Measurements from ENCODE around the gene TMEM39B.
"Not testable (repeated sequence)": the region's sequence is repeated elsewhere in the genome, so short reads cannot be mapped to it uniquely, and the experiment has no call there.

The TMEM39B gene

GRCh38 chr1:32111789-32112188, 39.0 kb downstream of the TMEM39B start:
- no peak for DNase-seq (ENCODE audit: low read depth, low spot score)

- DNase-seq (ENCODE audit: low read depth, low spot score), result no peak
Observed at GRCh38 chr1:32112806-32113375, 40.2 kb downstream of the TMEM39B start.

- not testable (repeated sequence) for DNase-seq (ENCODE audit: low read depth, low spot score)
Observed at GRCh38 chr1:32113436-32113835, 40.7 kb downstream of the TMEM39B start.

DNA sequence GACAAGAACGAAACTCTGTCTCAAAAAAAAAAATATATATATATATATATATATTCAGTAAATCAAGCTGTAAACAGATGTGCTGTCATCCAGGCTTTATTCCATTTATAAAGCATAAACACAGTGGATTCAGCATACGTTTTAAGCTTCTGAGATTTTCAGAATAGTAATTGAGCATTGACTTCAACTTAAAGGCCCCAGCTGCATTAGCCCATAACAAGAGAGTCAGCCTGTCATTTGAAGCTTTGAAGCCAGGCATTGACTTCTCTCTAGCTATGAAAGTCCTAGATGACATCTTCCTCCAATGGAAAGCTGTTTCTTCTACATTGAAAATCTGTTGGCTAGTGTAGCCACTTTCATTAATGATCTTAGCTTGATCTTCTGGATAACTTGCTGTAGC, 41.7 kb downstream of the TMEM39B start:
- DNase-seq (ENCODE audit: low read depth, low spot score), result no peak

- no peak for DNase-seq (ENCODE audit: low read depth, low spot score)
Observed at GRCh38 chr1:32115496-32115895, 42.8 kb downstream of the TMEM39B start.

DNA sequence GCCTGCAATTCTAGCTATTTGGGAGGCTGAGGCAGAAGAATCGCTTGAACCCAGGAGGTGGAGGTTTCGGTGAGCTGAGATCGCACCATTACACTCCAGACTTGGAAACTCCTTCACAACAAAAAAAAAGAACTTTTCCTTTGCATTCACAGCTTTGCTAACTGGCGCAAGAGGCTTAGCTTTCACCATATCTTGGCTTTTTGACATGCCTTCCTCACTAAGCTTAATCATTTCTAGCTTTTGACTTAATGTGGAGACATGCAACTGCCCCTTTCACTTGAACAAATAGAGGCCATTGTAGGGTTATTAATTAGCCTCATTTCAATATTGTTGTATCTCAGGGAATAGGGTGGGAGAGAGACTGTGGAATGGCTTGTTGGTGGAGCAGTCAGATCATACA, 43.8 kb downstream of the TMEM39B start:
- DNase-seq (ENCODE audit: low read depth, low spot score), result no peak

DNA sequence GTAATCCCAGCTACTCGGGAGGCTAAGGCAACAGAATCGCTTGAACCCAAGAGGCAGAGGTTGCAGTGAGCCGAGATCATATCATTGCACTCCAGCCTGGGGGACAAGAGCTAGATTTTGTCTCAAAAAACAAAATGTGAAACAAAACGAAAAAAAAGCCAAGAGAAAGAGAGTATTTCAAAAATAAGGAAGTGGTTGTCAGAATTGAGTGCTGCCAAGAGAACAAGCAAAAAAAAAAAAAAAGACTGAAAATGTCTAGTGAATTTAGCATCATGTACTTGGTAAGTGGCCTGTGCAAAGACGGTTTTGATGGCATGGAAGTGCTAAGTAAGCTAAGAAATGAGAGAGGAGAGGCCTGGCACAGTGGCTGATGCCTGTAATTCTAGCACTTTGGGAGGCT, 49.4 kb downstream of the TMEM39B start:
- no peak for DNase-seq (ENCODE audit: low read depth, low spot score)

GRCh38 chr1:32123361-32123760, 50.6 kb downstream of the TMEM39B start:
- DNase-seq (ENCODE audit: low read depth, low spot score), result not testable (repeated sequence)

DNA sequence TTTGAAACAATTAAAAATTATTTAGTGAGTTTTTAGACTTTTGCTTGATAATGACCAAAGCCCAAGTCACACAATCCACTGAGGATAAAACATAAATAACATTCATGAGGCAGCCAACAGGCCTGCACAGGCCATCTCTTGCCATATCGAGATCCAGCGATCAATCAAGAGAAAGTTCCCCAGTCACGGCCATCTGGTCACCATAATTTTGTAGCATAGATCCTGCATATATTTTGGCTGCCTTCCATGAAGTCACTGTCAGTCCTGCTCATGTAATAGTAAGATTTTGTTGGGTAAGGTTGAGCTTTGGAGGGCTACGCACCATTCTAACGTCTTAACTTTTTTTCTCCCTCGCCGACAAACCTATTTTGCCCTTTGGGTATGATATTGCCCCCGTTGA, 52.6 kb downstream of the TMEM39B start:
- no peak for DNase-seq (ENCODE audit: low read depth, low spot score)

GRCh38 chr1:32126770-32127169, 54.0 kb downstream of the TMEM39B start:
- no peak for DNase-seq (ENCODE audit: low read depth, low spot score)

DNA sequence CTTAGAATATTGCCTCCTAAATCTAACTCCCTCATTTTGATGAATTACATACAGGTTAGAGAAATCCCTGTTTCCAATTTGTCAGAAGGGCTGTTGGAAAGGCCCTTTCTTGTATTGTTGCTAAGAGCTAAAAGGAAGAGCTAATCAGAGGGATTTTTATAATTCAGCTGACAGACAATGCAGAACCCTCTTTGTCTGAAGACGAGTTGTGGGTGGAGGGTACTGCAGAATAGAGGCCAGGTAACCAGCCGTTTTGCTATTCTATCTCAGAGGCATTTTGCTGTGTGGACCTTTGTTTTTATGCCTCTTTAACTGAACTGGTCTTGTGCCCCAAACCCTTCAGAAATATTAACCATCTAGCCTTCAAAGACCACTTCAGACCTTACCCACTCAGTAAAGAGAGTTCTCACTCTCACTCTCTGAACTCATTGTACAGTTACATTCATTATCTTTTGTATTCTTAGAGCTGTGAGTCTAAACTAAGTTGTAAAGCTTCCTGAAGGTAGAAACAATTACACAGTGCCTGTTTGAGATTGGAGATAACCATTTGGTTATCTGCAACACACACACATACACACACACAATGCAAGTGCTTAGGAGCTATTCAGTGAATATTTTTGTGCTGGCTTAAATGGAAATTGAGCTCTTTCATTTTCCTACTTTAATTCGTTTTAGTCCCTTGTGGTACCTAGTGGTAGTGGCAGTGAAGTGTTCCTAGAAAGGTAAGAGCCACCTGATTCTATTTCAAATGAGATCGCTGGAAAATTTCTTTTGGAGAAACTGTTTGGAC, 54.9 kb downstream of the TMEM39B start:
- no peak for DNase-seq (ENCODE audit: low read depth, low spot score)

DNA sequence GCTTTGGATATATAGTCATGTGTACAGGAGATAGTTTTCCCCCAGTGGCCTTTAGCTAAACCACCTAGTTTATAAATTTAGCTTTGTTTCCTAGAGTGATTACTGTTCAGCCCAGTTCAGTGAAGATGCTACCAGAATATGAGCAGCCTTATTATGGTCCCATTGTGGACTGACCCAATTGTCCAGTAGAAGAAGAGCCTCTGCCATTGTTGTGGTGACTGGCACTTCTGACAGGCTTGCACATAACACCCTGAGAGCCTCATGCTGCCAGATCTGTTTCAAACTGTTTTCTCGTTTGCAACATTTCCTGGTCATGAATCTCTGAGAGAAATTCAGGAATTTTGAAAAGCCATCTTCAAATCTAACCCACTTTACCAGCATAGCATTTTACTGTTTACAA, 55.7 kb downstream of the TMEM39B start:
- no peak for DNase-seq (ENCODE audit: low read depth, low spot score)

DNA sequence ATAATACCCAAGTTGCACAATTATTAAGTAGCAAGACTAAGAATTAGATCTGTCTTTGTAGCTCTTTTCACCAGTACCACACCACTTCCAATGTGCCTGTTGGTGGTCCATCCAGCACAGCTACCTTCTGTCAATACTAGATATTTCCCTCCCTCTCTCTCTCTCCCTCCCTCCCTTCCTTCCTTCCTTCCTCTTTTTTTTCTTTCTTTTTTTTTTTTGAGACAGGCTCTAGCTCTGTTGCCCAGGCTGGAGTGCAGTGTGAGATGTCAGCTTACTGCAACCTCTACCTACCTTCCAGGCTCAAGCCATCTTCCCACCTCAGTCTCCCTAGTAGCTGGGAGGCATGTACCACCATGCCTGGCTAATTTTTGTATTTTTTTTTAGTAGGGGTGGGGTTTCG, 56.2 kb downstream of the TMEM39B start:
- DNase-seq (ENCODE audit: low read depth, low spot score), result no peak

- not testable (repeated sequence) for DNase-seq (ENCODE audit: low read depth, low spot score)
Observed at GRCh38 chr1:32133950-32134280, 61.2 kb downstream of the TMEM39B start.

GRCh38 chr1:32137111-32137510, 64.4 kb downstream of the TMEM39B start:
- DNase-seq (ENCODE audit: low read depth, low spot score), result no peak

- no peak for DNase-seq (ENCODE audit: low read depth, low spot score)
Observed at GRCh38 chr1:32138965-32139364, 66.2 kb downstream of the TMEM39B start.

DNA sequence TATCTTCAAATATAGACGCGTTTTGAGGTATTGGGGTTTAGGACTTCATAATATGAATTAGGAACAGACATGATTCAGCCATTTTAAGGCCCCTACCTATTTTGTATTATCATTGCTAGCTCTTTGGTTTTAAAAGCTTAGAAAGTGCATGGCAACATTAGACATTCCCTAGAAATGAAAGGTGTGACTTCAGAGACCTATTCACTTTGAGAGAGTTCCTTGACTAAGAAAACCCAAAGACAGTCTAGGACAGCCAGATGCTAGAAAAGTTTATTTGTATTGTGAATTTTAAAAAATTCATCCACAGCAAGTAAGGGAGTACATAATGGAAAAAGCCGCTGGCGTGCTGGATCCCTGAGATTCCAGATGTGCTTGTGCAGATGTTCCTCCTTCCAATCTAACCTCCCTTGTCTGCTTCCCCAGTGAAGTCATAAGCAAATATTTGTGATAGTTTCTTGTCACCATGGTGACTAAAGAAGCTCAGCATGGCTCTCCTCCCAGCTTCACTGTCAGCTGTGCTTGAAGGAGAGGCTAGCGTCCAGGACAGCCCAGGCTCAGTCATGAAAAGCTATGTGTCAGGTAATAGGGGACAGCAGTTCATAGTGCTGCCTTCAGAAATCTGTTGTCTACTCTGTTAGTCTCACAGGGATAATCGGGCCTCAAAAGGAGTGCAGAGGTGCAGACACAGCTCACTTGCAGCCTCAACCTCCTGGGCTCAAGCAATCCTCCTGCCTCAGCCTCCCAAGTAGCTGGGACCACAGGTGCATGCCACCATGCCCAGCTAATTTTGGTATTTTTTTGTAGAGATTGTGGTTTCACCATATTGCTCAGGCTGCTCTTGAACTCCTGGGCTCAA, 69.9 kb downstream of the TMEM39B start:
- no peak for DNase-seq (ENCODE audit: low read depth, low spot score)

DNA sequence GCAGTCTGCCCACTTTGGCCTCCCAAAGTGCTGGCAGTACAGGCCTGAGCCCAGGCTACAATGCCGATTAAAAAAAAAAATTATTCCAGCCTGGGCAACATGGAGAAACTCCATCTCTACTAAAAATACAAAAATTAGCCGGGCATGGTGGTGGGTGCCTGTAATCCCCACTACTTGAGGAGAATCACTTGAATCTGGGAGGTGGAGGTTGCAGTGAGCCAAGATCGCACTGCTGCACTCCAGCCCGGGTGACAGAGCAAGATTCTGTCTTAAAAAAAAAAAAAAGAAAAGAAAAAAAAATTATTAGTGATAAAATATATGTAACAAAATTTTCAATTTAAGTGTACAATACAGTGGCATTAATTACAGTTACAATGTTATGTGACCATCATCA, 70.6 kb downstream of the TMEM39B start:
- not testable (repeated sequence) for DNase-seq (ENCODE audit: low read depth, low spot score)

DNA sequence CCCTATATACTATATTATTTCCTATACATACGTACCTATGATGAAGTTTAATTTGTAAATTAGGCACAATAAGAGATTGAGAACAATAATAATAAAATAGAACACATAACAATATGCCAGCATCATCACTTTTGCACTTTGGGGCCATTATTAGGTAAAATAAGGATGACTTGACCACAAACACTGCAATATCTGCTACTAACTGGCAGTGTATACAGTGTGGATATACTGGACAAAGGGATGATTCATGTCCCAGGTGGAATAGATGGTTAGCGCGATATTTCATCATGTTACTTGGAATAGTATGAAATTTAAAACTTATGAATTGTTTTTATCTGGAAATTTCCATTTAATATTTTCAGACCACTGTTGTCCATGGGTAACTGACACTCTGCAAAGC, 71.3 kb downstream of the TMEM39B start:
- no peak for DNase-seq (ENCODE audit: low read depth, low spot score)

DNA sequence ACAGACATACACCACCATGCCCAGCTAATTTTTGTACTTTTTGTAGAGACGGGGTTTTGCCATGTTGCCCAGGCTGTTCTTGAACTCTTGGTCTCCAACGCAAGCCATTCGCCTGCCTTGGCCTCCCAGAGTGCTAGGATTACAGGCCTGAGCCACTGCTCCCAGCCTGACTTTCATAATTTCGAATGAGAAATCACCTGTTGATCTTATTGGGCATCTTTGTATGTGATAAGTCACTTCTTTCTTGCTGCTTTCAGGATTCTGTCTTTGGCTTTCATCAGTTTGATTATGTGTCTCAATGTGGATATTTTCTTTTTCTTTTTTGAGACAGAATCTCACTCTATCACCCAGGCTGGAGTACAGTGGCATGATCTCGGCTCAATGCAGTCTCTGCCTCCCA, 75.1 kb downstream of the TMEM39B start:
- not testable (repeated sequence) for DNase-seq (ENCODE audit: low read depth, low spot score)

DNA sequence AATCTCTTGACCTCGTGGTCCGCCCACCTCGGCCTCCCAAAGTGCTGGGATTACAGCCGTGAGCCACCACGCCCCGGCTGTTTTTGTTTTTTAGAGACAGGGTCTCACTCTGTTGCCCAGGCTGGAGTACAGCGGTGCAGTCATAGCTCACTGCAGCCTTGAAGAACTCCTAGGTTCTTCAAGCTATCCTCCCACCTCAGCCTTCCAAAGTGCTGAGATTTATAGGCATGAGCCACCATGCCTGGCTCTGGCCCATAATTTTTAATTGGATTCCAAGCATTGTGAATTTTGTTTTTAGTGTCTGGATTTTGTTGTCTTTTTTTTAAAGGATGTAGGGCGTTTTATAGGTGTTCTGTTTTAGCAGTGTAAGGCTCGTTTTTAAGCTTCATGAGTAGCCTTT, 78.1 kb downstream of the TMEM39B start:
- DNase-seq (ENCODE audit: low read depth, low spot score), result no peak

GRCh38 chr1:32151319-32151787, 78.6 kb downstream of the TMEM39B start:
- DNase-seq (ENCODE audit: low read depth, low spot score), result peak; percentile 38

Data from brain pericyte (primary cell).